Upper lobe of left lung (tissue), 4 donors: Measurements from ENCODE around the gene GP2.

Experiments
- CTCF ChIP-seq, 6 experiments: fragments of 450-650 bp in 4 of 6; fragments of 200-600 bp in 2 of 6; sonication (generic) in 2 of 6; IDR thresholded peaks; one replicate each; pipeline ENCODE4 v1.5.1; 2016 to 2019; ENCODE audit warnings: antibody characterized with exemption in 6 of 6
- EP300 ChIP-seq, 4 donors: sonication (generic); formaldehyde crosslinking; IDR thresholded peaks; one replicate each; pipeline ENCODE4 v1.5.1; 2017; ENCODE audit warnings: antibody characterized with exemption in 4 of 4, control low read depth in 2 of 4
- POLR2AphosphoS5 ChIP-seq, 2 donors: sonication (generic); formaldehyde crosslinking; IDR thresholded peaks; one replicate each; pipeline ENCODE4 v1.5.1; 2017; ENCODE audit warnings: antibody characterized with exemption in 2 of 2

DNA sequence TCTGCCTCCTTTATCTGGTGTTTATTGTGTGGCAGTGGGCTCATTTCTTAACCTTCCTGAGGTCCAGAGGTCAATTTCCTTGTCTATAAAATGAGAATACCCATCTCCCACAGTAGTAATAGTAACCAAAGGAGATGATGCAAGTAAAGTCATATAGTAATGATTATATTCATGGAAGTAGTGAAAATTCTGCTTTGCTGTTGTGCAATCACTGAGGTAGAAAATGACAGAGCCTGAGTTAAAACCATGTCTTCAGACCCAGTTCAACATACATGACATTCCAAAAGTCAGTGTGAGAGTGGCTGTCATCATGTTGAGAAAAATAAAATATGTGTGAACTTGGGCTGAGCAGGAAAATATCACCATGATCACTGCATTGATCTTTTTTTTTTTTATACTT lies 26.1 kb upstream of the GP2 start:
- TF ChIP-seq EP300 (IDR thresholded peaks at IDR 0.05) (no peak), CTCF (IDR thresholded peaks at IDR 0.05) (no peak), POLR2AphosphoS5 (IDR thresholded peaks at IDR 0.05) (no peak)
